Activated naive CD4-positive, alpha-beta T cell treated with anti-CD3 and anti-CD28 coated beads for 36 hours (primary cell): ENCODE measurements around the gene KLF16. TPM values are rescaled to one million over a fixed set of nuclear protein-coding genes. Genes with fewer than 3 reads are reported as not detected.
A peak's percentile ranks its signal among the peaks of the same experiment; 100 is the strongest.

Source experiments
- CTCF ChIA-PET: fragments of 350-600 bp; sonication (Branson Sonifier 250); formaldehyde crosslinking; loops from one replicate; lab custom pipeline; 2021; ENCODE audit warnings: antibody characterized with exemption; lab: Charles Lee
- DNase-seq: peaks from one replicate; pipeline ENCODE4 v3.0.0-alpha.2; 2020
- H3K27ac Mint-ChIP-seq: one replicate; pipeline ENCODE4 v1.8.0; 2021; ENCODE audit warnings: mild to moderate bottlenecking, mixed read lengths
- H3K27me3 Mint-ChIP-seq: one replicate; pipeline ENCODE4 v1.8.0; 2021; ENCODE audit warnings: low read depth, mixed read lengths
- H3K36me3 Mint-ChIP-seq: one replicate; pipeline ENCODE4 v1.8.0; 2021; ENCODE audit warnings: low read depth, mixed read lengths
- H3K4me1 Mint-ChIP-seq: one replicate; pipeline ENCODE4 v1.8.0; 2021; ENCODE audit warnings: low read depth, mixed read lengths
- H3K4me3 Mint-ChIP-seq: one replicate; pipeline ENCODE4 v1.8.0; 2021; ENCODE audit warnings: mild to moderate bottlenecking, moderate library complexity, mixed read lengths
- H3K9me3 Mint-ChIP-seq: one replicate; pipeline ENCODE4 v1.8.0; 2021; ENCODE audit warnings: mixed read lengths
- intact Hi-C: fragments of 100-400 bp; cut with micrococcal nuclease; formaldehyde crosslinking; loops from one replicate; pipeline ENCODE4 v1.15.1; 2023
- total RNA-seq, 2 experiments: library from RNA; stranded (reverse); gene quantifications; one replicate each; pipeline ENCODE4 v1.2.3, GENCODE V29; 2021

KLF16 gene
- total RNA-seq, 2 experiments from 2014 or later, result 13.5 to 15.0 TPM

DNA sequence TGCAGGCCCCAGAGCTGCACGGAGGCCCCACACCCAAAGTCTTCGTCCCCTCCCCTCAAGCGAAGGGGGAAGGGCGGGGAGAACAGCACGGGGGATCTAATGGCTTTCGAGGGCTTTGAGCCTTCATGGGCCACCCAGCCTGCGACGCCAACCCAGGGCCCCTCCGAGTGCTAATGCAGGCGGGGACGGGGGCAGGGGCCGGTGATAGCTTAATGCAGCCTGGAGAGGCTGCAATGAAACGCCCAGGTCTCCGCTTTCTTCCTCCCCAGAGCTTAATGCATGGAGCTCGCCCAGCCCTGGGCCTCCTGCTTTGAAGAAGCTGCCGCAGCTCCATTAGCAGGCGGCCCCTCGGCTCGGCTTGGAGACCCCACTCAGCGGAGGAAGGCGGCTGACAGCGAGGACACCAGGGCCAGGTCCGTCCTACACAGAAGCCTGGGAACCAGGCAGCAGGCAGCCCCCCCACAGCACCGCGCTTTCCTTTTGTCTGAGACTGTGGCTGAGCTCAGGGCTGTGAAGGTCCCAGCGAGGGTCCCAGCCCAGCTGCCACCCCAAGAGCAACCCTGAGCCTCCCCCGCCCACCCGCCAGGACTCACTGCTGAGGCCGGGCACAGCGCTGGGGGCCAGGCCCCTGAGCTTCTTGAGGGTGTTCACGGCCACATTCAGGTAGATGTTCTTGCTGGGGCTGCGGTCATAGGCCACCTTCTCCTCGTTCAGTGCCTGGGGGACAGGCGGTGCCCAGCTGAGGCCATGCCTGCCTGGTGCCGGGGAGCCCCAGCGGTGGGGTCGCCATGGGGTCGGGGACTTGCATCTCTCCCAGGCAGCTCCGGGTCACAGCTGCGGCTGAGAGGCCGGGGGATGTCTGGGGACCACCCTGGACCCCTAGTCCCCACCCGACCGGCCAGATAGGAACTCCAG lies 43.8 kb downstream of the KLF16 start:
- no peaks in the 10 kb centered on the region for H3K4me1 Mint-ChIP-seq
- CTCF ChIA-PET, result interaction anchor here (1.2 to 1.9 kb wide), 2 partner anchors 19 to 25 kb away, joined by 3 to 10 read pairs; no protein-coding TSS in a partner anchor
- no peaks in the 10 kb centered on the region for H3K27me3 Mint-ChIP-seq
- no peak overlapping the region for H3K27ac Mint-ChIP-seq
- peaks cover 12% of the 10 kb centered on the region for H3K36me3 Mint-ChIP-seq
- intact Hi-C loops, result no loop called here
- H3K9me3 Mint-ChIP-seq, result no peaks in the 10 kb centered on the region
- H3K4me3 Mint-ChIP-seq, result no peak overlapping the region
- no peak for DNase-seq

DNA sequence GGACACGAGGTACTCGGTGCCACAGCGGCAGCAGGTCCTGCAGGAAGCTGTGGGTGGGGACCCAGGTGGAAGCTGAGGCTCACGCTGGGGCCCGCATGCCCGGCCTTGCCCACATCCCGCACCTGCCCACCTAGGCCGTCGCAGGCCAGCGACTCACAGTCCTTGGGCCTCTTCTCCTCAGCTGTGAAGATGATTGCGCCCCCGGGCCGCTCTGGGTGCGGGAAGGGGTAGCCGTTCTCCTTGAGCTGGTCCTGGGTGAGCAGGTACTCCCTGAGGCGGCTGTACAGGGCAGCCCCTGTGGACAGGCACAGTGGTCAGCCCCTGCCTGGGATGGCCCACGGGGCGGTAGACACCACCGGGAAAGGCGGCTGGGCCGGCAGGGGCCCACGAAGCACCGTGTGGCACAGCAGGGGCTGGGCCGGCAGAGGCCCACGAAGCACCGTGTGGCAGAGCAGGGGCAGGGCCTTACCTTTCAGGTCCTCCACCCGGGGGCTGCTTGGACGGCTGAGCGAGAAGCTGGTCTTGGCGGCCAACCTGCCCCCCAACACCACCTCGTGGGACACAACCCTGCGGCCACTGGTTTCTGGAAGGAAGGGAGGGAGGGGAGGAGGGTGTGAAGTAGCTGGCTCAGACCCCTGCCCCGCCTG lies 44.7 kb downstream of the KLF16 start:
- CTCF ChIA-PET, result interaction anchor here (0.6 to 1.9 kb wide), 4 partner anchors 19 to 146 kb away, joined by 3 to 10 read pairs (median 3); no protein-coding TSS in a partner anchor

DNA sequence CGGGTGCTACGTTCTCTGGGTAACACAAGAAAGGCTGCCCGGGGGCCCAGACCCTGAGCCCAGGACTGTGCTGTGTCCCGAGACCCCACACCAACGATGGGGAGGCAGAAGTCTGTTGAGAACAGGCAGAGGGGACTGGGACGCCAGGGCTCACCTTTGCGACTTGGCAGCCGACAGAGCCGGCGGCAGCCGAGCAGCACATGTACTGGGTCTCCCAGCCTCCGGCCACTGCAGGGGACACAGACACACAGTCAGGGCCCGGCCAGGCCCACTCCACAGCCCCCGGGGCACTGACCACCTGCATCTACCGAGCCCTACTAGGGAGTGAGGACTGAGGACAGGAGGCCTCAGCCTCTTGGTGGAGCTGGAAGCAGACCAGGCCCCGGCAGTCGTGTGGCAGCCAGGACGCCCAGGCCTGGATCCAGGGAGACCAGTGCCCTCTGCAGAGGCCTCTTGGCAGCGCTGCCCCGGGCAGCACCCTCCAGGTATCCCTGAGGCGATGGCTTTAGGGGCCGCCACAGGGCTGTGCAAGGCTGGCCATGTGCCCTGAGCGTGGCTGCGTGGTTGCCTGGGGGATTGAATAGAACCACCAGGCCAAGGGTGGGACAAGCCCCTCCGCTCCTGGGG lies 45.7 kb downstream of the KLF16 start:
- no peak overlapping the region for H3K4me3 Mint-ChIP-seq
- H3K36me3 Mint-ChIP-seq, result peaks cover 6% of the 10 kb centered on the region
- intact Hi-C loops, result no loop called here
- no peaks in the 10 kb centered on the region for H3K27me3 Mint-ChIP-seq
- H3K27ac Mint-ChIP-seq, result no peak overlapping the region
- DNase-seq, result no peak
- H3K9me3 Mint-ChIP-seq, result no peaks in the 10 kb centered on the region
- CTCF ChIA-PET, result no interaction called here
- H3K4me1 Mint-ChIP-seq, result peaks cover 5% of the 10 kb centered on the region

More for the DNA sequence above, 44.7 kb downstream of the KLF16 start:
- no peak overlapping the region for H3K4me3 Mint-ChIP-seq
- no peaks in the 10 kb centered on the region for H3K4me1 Mint-ChIP-seq
- intact Hi-C loops, result no loop called here
- no peak overlapping the region for H3K27ac Mint-ChIP-seq
- no peaks in the 10 kb centered on the region for H3K27me3 Mint-ChIP-seq
- peaks cover 9% of the 10 kb centered on the region for H3K36me3 Mint-ChIP-seq
- no peaks in the 10 kb centered on the region for H3K9me3 Mint-ChIP-seq
- DNase-seq, result no peak

DNA sequence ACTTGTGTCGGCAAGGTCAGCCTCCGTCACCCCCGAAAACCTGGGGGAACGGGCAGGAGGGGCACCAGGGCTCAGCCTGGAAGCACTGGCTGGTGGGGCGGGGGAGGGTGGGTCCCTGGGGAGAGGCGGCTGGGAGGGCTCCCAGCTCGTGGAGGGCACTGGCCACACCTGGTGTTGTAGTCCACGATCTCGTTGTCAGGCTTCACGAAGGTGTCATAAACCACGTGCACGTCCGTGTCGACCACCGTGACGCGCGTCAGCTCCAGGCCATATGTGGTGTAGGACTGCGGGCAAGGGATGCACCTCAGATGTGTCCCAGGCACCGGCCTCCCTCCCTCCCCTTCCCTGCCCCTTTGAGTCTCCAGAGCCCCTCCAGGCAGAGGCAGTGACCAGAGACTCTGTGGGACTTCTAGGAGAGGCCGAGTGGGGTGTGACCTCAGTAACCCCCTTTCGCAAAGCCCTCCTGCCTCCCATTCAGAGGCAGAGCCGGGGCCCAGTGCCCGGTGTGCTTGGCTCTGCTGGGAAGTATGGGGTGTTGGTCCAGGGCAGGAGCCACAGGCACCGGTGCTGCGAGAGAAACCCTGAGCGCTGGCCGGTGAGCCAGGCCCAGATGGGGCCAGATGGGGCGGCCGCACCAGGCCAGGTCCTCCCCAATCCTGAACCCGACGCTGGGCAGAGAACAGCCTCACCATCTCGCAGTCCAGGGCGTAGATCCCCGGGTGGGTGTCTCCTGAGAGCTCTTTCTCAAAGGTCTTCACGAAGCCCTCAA lies 46.7 kb downstream of the KLF16 start:
- H3K4me1 Mint-ChIP-seq, result peaks cover 9% of the 10 kb centered on the region
- no peak overlapping the region for H3K27ac Mint-ChIP-seq
- no peaks in the 10 kb centered on the region for H3K9me3 Mint-ChIP-seq
- CTCF ChIA-PET, result no interaction called here
- no peak overlapping the region for H3K4me3 Mint-ChIP-seq
- intact Hi-C loops, result no loop called here
- no peaks in the 10 kb centered on the region for H3K27me3 Mint-ChIP-seq
- DNase-seq, result no peak
- H3K36me3 Mint-ChIP-seq, result peaks cover 5% of the 10 kb centered on the region

DNA sequence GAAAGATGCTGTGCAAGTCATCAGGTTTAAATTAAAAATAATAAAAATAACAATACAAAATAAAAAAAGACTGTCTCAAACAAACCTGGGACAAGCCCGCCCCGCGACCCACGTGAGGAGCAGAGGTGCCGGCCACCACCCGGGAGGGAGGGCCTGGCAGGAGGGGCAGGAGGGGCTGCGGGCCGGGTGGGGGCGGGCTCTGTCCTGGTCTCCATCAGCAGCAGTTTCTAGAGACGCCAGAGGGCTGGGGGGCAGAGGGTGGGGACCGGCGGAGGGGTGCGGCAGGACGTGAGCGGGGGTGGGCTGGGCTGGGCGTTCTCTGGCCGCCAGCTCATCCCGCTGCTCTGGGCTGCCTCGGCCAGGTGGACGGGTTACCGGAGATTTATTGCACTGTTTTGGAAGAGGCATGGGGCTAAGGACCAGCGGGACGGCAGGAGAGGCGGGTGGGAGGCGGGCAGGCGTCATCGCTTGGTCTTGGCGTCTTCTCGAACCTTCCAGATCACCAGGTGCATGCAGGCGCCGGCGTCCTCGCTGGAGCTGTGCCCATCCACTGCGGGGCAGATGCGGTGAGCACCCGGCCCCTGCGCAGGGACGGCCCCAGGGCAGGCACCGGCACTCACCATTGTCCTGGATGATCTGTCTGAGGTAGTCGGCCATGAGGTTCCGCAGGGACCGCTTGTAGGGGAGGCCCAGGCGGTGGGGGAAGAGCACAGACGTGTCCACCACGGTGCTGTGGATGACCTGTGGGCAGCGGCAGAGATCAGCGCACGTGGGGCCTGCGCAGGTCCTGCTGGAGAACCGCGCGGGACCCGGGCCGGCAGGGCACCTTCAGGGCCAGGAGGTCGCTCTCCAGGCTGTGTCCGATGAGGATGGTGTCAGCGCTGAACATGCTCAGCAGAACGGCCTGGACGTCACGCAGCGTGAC lies 47.5 kb downstream of the KLF16 start:
- peaks cover 5% of the 10 kb centered on the region for H3K36me3 Mint-ChIP-seq
- no peak overlapping the region for H3K4me3 Mint-ChIP-seq
- no peak for DNase-seq
- H3K4me1 Mint-ChIP-seq, result peaks cover 13% of the 10 kb centered on the region
- CTCF ChIA-PET, result no interaction called here
- no peaks in the 10 kb centered on the region for H3K9me3 Mint-ChIP-seq
- intact Hi-C loops, result no loop called here
- H3K27me3 Mint-ChIP-seq, result no peaks in the 10 kb centered on the region
- H3K27ac Mint-ChIP-seq, result no peak overlapping the region

DNA sequence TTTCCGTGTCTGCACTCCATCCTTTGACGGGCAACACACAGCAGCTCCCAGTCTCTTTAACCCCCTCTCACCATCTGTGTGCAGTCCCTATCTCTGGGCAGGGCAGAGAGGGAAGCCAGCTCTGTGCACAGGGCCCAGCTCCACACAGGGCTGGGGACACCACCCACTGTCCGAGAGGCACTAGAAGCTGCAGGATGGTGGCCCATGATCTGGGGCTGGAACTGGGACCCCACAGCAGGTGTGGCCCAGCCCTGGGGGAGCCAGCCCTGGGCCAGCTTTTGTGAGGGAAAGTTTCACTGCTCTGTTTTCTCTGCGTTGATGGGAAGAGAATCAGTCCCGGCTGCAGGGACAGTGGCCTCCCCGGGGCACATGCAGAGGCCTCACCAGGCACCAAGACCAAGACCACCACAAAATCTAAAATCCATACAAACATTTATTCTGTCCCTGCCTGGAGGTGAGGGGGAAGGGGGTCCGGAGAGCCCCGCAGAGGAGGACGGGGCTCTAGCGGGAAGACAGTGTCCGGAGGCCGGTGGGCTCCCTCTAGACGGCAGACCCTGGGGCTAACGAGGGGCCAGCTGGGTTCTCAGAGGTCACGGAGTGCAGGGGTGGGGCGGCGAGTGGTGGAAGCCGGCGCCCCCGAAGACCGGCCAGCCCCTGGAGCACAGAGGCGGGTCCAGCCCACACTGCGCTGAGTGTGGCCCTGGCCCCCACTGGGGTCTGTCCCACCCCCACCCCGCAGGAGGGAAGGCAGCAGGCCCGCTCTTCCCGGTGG lies 48.4 kb downstream of the KLF16 start:
- H3K36me3 Mint-ChIP-seq, result peaks cover 2% of the 10 kb centered on the region
- H3K4me3 Mint-ChIP-seq, result peak overlapping the region; percentile 18
- no peak overlapping the region for H3K27ac Mint-ChIP-seq
- intact Hi-C loops, result loop anchor here (5.0 kb wide), 1 partner anchor 38 kb away; no protein-coding TSS in a partner anchor
- H3K27me3 Mint-ChIP-seq, result no peaks in the 10 kb centered on the region
- no peaks in the 10 kb centered on the region for H3K9me3 Mint-ChIP-seq
- CTCF ChIA-PET, result interaction anchor here (1.5 to 1.7 kb wide), 2 partner anchors 11 to 19 kb away, joined by 3 to 6 read pairs; no protein-coding TSS in a partner anchor
- H3K4me1 Mint-ChIP-seq, result peaks cover 13% of the 10 kb centered on the region
- DNase-seq, result no peak

DNA sequence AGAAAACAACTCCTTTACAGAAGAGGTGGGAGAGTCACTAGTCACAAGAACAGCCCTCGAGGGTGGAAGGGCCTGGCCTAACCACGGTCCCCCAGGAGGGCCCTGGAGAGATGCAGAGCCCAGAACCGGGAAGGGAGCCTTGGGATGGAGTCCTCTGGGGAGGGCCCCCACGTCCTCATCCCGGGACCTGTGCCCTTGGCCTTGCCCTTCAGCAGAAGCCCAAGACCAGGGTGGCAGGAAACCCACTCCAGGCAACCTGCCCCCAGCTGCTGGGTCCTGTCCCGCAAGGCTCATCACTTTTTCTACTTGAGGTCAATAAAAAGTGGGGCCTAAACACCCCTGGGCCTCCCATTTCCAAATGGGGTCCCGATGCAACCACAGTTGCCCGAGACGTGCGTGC lies 49.0 kb downstream of the KLF16 start:
- Mint-ChIP-seq H3K9me3 (no peaks in the 10 kb centered on the region), H3K36me3 (peaks cover 2% of the 10 kb centered on the region), H3K27me3 (no peaks in the 10 kb centered on the region), H3K4me1 (peaks cover 13% of the 10 kb centered on the region), H3K4me3 (no peak overlapping the region), H3K27ac (no peak overlapping the region)
- intact Hi-C loops, result loop anchor here (5.0 kb wide), 1 partner anchor 37 kb away; no protein-coding TSS in a partner anchor
- DNase-seq, result no peak
- CTCF ChIA-PET, result interaction anchor here (0.8 to 1.7 kb wide), 5 partner anchors 12 to 142 kb away, joined by 3 to 6 read pairs (median 4); no protein-coding TSS in a partner anchor

DNA sequence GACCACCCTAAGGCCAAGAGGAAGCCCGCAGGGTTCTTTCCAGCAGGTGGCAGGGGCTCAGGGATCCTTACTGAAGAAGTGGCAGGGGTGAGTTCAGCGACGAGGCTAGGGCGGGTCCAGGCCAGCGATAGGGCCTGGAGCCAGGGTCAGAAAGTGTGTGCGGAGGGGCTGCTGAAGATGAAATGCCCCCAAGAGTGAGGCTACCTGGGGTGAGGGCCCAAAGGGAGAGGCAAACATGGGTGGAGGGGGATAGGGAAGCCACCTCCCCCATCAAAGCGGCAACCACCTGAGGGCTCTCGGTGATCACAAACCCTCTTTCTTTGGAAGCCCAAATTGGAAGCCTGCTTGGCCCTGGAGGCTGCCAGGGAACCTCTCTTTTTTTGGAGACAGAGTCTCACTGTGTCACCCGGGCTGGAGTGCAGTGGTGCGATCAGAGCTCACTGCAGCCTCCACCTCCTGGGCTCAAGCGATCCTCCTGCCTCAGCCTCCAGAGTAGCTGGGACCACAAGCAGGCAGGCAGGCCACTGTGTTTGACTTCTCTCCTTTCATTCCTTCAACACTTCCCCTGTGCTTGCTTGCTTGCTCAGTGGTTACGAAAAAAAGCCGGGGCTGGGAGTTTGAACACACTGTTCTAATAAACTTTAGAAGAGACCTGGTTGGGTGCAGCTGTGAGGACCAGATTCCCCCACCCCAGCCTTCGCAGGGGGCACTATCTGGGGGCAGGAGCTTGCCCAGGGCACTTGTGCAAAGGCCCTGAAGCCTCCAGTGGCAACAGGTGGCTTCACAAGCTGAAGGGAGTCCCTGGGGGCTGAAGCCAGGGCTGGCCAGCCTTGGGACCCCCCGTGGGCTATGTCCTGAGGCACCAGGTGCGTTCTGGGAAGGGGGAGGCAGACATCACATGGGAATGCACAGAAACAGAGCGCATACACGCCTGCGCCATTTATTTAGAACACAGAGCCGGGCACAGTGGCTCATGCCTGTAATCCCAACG lies 49.9 kb downstream of the KLF16 start:
- H3K4me3 Mint-ChIP-seq, result peak overlapping the region; percentile 92
- CTCF ChIA-PET, result interaction anchor here (0.8 to 1.7 kb wide), 5 partner anchors 12 to 141 kb away, joined by 3 to 6 read pairs (median 4); no protein-coding TSS in a partner anchor
- H3K27ac Mint-ChIP-seq, result no peak overlapping the region
- H3K36me3 Mint-ChIP-seq, result peaks cover 2% of the 10 kb centered on the region
- peaks cover 13% of the 10 kb centered on the region for H3K4me1 Mint-ChIP-seq
- H3K27me3 Mint-ChIP-seq, result no peaks in the 10 kb centered on the region
- no peaks in the 10 kb centered on the region for H3K9me3 Mint-ChIP-seq
- no peak for DNase-seq
- intact Hi-C loops, result loop anchor here (2.0 to 5.0 kb wide), 2 partner anchors 25 to 36 kb away; no protein-coding TSS in a partner anchor

DNA sequence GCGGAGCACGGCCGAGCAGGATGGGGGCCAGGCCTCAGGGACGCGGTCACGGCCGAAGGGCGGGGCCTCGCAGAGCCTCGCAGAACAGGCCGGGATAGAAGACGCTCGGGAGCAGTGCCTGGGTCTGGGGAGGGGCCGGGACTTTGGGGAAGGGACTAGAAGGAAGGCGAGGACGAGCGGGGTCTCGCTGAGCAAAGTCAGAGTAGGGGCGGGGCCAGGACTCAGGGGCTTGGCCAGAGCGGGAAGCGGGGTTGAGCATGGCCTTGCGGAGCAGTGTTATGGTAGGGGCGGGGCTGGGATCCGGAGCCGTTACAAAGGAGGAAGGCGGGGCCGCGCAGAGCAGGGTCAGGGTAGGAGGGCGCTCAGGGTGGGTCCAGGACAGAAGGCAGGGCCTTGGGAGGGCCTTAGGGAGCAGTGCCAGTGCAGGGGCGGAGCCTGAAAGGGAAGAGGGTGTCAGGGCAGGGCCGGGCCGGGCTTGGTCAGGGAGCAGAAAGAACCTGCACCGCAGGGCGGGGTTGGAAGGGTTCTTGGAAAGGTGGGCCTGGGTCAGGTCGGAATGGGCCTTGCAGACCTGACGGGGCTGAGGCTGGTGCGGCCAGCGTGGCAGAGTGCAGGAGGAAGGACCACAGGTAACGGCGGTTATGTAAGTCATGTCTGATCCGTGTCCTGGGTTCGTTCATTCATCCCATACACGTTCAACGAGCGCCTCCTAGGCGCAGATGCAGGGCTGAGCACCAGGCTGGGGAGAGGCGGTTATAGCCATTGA lies 50.8 kb downstream of the KLF16 start:
- Mint-ChIP-seq H3K36me3 (peaks cover 2% of the 10 kb centered on the region), H3K4me1 (peaks cover 13% of the 10 kb centered on the region), H3K27me3 (no peaks in the 10 kb centered on the region), H3K9me3 (no peaks in the 10 kb centered on the region), H3K27ac (peak overlapping the region; percentile 88), H3K4me3 (peak overlapping the region; percentile 92)
- intact Hi-C loops, result loop anchor here (1.0 to 5.0 kb wide), 4 partner anchors 24 to 322 kb away; partner anchors contain the start of genes PCSK4 and REXO1
- peak; percentile 94 for DNase-seq
- CTCF ChIA-PET, result interaction anchor here (1.3 to 1.7 kb wide), 2 partner anchors 13 to 26 kb away, joined by 4 to 6 read pairs; no protein-coding TSS in a partner anchor
